ENCODE data around the gene LTF. TPM values are rescaled to one million over a fixed set of nuclear protein-coding genes. Genes with fewer than 3 reads are reported as not detected.

Gene LTF
- total and polyA plus RNA-seq, 2 of the 13 experiments (the other 11 are each of a cell fraction or from before 2014, with no cell fraction given), result not detected

- TF ChIP-seq, protein P1, sequence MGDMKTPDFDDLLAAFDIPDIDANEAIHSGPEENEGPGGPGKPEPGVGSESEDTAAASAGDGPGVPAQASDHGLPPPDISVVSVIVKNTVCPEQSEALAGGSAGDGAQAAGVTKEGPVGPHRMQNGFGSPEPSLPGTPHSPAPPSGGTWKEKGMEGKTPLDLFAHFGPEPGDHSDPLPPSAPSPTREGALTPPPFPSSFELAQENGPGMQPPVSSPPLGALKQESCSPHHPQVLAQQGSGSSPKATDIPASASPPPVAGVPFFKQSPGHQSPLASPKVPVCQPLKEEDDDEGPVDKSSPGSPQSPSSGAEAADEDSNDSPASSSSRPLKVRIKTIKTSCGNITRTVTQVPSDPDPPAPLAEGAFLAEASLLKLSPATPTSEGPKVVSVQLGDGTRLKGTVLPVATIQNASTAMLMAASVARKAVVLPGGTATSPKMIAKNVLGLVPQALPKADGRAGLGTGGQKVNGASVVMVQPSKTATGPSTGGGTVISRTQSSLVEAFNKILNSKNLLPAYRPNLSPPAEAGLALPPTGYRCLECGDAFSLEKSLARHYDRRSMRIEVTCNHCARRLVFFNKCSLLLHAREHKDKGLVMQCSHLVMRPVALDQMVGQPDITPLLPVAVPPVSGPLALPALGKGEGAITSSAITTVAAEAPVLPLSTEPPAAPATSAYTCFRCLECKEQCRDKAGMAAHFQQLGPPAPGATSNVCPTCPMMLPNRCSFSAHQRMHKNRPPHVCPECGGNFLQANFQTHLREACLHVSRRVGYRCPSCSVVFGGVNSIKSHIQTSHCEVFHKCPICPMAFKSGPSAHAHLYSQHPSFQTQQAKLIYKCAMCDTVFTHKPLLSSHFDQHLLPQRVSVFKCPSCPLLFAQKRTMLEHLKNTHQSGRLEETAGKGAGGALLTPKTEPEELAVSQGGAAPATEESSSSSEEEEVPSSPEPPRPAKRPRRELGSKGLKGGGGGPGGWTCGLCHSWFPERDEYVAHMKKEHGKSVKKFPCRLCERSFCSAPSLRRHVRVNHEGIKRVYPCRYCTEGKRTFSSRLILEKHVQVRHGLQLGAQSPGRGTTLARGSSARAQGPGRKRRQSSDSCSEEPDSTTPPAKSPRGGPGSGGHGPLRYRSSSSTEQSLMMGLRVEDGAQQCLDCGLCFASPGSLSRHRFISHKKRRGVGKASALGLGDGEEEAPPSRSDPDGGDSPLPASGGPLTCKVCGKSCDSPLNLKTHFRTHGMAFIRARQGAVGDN (CRISPR knock-in tag; IDR thresholded peaks at IDR 0.05), result peak; percentile 65
- no peak for TF ChIP-seq CREB1 (IDR thresholded peaks at IDR 0.05)
- no peak for TF ChIP-seq CREB1 (CRISPR knock-in tag; IDR thresholded peaks at IDR 0.05)
- TF ChIP-seq SRF (IDR thresholded peaks at IDR 0.05; ENCODE audit: low read depth, low read length), result no peak
- no peak for TF ChIP-seq KMT2A (CRISPR knock-in tag; IDR thresholded peaks at IDR 0.05)
- TF ChIP-seq NFATC3 (CRISPR knock-in tag; IDR thresholded peaks at IDR 0.05), result no peak
- 0 out of 2 replicates have a peak, but pooled peaks have one; percentile 47 for TF ChIP-seq CBFB (CRISPR knock-in tag; IDR thresholded peaks at IDR 0.05)
- no peak for TF ChIP-seq ZBTB1 (CRISPR knock-in tag; IDR thresholded peaks at IDR 0.05; ENCODE audit: borderline replicate concordance)
- TF ChIP-seq, protein P2, sequence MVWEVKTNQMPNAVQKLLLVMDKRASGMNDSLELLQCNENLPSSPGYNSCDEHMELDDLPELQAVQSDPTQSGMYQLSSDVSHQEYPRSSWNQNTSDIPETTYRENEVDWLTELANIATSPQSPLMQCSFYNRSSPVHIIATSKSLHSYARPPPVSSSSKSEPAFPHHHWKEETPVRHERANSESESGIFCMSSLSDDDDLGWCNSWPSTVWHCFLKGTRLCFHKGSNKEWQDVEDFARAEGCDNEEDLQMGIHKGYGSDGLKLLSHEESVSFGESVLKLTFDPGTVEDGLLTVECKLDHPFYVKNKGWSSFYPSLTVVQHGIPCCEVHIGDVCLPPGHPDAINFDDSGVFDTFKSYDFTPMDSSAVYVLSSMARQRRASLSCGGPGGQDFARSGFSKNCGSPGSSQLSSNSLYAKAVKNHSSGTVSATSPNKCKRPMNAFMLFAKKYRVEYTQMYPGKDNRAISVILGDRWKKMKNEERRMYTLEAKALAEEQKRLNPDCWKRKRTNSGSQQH (CRISPR knock-in tag; IDR thresholded peaks at IDR 0.05; ENCODE audit: low read depth), result peak; percentile 52; the same call in 1 of the 2 replicates
- no peak for TF ChIP-seq ZNF235 (CRISPR knock-in tag; IDR thresholded peaks at IDR 0.05; ENCODE audit: borderline replicate concordance)
- TF ChIP-seq, protein P3, sequence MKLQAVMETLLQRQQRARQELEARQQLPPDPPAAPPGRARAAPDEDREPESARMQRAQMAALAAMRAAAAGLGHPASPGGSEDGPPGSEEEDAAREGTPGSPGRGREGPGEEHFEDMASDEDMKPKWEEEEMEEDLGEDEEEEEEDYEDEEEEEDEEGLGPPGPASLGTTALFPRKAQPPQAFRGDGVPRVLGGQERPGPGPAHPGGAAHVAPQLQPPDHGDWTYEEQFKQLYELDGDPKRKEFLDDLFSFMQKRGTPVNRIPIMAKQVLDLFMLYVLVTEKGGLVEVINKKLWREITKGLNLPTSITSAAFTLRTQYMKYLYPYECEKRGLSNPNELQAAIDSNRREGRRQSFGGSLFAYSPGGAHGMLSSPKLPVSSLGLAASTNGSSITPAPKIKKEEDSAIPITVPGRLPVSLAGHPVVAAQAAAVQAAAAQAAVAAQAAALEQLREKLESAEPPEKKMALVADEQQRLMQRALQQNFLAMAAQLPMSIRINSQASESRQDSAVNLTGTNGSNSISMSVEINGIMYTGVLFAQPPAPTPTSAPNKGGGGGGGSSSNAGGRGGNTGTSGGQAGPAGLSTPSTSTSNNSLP (IDR thresholded peaks at IDR 0.05; ENCODE audit: low read depth, low read length), result no peak
- no peak for TF ChIP-seq ZNF441 (CRISPR knock-in tag; IDR thresholded peaks at IDR 0.05; ENCODE audit: borderline replicate concordance)
- TF ChIP-seq HOXA3 (CRISPR knock-in tag; IDR thresholded peaks at IDR 0.05), result peak; percentile 35; the same call in 1 of the 2 replicates
- TF ChIP-seq, protein P4, sequence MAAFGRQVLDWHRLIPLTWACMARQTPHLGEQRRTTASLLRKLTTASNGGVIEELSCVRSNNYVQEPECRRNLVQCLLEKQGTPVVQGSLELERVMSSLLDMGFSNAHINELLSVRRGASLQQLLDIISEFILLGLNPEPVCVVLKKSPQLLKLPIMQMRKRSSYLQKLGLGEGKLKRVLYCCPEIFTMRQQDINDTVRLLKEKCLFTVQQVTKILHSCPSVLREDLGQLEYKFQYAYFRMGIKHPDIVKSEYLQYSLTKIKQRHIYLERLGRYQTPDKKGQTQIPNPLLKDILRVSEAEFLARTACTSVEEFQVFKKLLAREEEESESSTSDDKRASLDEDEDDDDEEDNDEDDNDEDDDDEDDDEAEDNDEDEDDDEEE (CRISPR knock-in tag; IDR thresholded peaks at IDR 0.05), result no peak
- TF ChIP-seq HDAC2 (CRISPR knock-in tag; IDR thresholded peaks at IDR 0.05), result peak; percentile 47; the same call in 1 of the 2 replicates
- TF ChIP-seq, protein P5, sequence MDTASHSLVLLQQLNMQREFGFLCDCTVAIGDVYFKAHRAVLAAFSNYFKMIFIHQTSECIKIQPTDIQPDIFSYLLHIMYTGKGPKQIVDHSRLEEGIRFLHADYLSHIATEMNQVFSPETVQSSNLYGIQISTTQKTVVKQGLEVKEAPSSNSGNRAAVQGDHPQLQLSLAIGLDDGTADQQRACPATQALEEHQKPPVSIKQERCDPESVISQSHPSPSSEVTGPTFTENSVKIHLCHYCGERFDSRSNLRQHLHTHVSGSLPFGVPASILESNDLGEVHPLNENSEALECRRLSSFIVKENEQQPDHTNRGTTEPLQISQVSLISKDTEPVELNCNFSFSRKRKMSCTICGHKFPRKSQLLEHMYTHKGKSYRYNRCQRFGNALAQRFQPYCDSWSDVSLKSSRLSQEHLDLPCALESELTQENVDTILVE (CRISPR knock-in tag; IDR thresholded peaks at IDR 0.05), result no peak
- TF ChIP-seq LCORL (IDR thresholded peaks at IDR 0.05), result no peak
- peak; percentile 54; the same call in 1 of the 2 replicates for TF ChIP-seq LCORL (CRISPR knock-in tag; IDR thresholded peaks at IDR 0.05)
- no peak for TF ChIP-seq ZNF234 (CRISPR knock-in tag; conservative IDR thresholded peaks at IDR 0.05)
- no peak for TF ChIP-seq ZSCAN30 (CRISPR knock-in tag; IDR thresholded peaks at IDR 0.05)
Measured at GRCh38 chr3:46488735-46489361, 24.1 kb upstream of the LTF start (continued).

Measured in HepG2 (cell line).